GM18870 (cell line): ENCODE measurements around the gene ITM2C.

ENCODE experiments used
- ATAC-seq: cut with Tn5 transposase; IDR thresholded peaks from one replicate; pipeline ENCODE4 v1.9.1; 2021; ENCODE audit warnings: moderate library complexity; ENCODE audit not compliant: unreplicated experiment

Gene ITM2C

GRCh38 chr2:230889911-230890601 is 25.3 kb downstream of the ITM2C start:
- ATAC-seq, result no peak

GRCh38 chr2:230890646-230891045 is 25.9 kb downstream of the ITM2C start:
- no peak for ATAC-seq

DNA sequence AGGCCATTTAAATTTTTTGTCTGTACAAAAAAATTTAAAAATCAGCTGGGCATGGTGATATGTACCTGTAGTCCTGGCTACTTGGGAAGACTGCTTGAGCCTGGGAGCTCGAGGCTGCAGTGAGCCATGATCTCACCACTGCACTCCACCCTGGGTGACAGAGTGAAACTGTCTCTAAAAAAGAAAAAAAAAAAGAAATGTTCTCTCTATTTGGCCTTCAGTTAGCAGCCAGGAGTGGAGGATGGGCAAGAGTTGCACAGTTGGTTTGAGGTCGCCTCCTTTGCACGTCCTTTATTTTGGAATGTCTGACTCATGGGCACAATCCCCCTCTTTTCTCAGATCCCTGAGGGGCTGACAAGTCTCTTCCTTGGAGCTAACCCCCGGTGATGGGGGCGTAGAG is 26.3 kb downstream of the ITM2C start:
- no peak for ATAC-seq

DNA sequence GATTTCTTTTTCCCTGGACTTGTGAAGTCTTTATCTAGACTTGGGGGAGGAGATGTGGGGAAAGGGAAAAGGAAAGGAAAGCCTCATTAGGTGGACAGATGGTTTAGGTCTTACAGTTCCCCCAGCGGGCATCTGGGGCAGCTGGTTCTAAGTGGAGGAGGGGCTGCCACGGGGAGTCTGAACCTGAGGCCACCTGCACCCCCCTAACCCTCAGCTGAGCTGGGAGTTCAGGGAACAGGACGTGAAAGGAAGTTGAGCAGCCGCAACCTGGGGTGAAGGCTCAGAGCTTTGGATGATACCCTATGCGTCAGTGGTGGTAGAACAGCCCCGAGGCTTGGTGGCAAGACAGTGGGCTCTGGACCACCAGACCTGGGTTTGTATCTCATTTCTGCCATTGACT is 26.8 kb downstream of the ITM2C start:
- ATAC-seq, result no peak

GRCh38 chr2:230893338-230893737 is 28.6 kb downstream of the ITM2C start:
- ATAC-seq, result peak; percentile 48

DNA sequence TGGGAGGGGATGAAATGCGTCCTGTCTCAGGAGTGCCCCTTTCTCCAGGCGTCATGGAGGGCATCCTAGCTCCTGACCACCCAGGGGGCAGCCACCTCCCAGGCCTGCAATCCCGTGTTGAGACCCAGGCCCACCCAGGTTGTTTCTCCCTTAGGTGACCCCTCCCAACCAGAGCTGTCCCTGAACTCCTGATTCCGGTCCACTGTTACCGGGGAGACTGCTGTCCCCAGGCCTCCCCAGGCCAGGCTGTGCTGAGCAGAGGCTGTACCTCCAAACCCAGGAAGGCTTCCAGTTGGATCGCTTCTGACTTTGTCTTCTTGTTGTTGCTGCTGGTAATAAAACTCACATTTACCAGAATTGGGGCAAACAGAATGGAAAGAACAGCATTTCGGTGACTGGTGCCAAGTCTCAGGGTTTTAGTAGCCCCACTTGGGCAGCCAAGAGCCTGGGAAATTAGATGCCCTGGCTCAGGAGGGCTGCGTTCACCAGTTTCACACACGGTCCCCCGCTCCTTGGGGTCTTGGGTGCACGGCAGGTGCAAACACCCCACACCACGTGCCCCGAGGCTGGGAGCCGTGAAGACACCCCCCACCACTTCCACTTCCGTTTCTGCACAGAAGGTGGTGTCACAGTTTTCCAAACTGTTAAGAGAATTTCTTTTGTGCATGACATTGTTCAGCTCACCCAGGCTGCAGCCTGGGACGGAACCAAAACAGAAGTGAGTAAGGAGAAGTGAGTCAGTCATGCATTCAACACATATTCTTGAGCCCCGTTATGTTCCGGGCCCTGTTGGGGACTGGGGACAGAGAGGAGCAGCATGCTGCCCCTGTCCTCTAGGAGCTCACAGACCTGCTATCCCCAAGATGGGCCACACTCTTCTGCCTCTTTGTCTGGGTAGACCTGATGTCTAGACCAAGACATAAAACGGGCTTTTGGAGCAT is 29.4 kb downstream of the ITM2C start:
- no peak for ATAC-seq

- no peak for ATAC-seq
Observed at GRCh38 chr2:230895536-230896345, 31.0 kb downstream of the ITM2C start.

DNA sequence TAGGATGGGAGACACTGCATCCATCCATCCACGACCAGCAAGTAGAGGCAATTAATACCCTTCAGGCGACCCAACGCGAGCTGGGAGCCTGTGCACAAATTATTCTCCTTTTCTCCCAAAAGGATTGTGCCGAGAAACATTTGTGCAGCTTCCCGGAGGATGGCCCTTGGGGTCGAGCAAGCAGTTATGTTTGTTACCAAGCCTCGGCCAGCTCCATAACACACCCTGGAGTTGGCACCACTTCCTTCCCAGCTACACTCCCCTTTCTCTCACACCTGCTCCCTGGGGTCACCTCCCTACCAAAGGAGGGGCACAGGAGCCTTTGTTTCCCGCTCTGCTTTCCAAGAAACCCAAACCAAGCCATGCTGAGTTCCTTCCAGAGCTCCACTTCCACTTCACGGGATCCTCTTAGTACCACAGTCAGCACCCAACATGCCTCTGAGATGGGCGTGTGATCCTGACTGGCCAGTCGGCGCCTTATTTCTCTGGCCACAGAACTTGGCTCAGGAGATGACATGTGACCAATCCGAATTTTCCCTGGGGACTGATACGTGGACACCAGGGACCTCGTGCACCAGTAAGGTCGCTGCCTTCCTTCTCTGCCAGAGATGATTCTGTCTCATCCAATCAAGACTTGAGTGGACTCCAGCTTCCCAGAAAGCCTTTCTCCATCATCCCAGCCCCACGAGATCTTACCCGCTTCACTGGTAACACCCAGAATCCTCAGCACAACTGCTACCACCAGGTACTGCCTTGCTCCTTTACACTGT is 31.8 kb downstream of the ITM2C start:
- no peak for ATAC-seq

DNA sequence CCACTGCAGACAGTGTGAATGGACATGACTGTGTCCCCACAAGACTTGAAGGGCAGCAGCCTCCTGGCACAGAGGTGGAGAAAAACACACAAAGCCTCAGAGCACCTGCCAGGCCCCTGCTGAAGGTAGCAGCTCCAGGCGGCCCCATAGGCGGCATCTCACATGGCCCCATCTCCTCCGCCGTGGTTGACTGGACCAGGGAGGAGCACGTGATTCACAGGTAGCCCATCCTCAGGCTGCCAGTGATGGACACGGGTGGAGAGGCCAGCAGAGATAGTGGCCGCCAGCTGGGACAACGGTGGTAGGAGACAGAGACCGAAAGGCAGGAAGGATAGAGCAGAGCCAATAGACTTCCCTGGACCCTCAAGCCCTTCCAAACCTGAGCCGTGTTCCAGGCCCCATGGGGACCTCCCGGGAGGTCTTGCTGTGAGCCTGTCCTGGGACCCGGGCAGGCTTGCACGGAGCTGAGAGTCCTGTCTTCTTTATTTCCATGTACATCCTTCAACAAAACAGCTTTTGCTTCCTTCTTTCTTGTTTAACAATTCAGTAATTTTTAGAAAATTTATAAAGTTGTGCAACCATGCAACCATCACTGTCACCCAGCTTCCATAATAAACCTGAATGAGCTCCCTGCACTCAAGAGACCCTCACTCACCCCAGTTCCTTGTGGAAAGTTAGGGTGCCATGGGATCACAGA is 33.4 kb downstream of the ITM2C start:
- ATAC-seq, result no peak

GRCh38 chr2:230898713-230899091 is 34.0 kb downstream of the ITM2C start:
- no peak for ATAC-seq

GRCh38 chr2:230899287-230899686 is 34.5 kb downstream of the ITM2C start:
- no peak for ATAC-seq

GRCh38 chr2:230899786-230900185 is 35.0 kb downstream of the ITM2C start:
- ATAC-seq, result no peak

- no peak for ATAC-seq
Observed at GRCh38 chr2:230900336-230900995, 35.7 kb downstream of the ITM2C start.

- ATAC-seq, result no peak
Observed at GRCh38 chr2:230901006-230901405, 36.3 kb downstream of the ITM2C start.

GRCh38 chr2:230902180-230902899 is 37.6 kb downstream of the ITM2C start:
- no peak for ATAC-seq

DNA sequence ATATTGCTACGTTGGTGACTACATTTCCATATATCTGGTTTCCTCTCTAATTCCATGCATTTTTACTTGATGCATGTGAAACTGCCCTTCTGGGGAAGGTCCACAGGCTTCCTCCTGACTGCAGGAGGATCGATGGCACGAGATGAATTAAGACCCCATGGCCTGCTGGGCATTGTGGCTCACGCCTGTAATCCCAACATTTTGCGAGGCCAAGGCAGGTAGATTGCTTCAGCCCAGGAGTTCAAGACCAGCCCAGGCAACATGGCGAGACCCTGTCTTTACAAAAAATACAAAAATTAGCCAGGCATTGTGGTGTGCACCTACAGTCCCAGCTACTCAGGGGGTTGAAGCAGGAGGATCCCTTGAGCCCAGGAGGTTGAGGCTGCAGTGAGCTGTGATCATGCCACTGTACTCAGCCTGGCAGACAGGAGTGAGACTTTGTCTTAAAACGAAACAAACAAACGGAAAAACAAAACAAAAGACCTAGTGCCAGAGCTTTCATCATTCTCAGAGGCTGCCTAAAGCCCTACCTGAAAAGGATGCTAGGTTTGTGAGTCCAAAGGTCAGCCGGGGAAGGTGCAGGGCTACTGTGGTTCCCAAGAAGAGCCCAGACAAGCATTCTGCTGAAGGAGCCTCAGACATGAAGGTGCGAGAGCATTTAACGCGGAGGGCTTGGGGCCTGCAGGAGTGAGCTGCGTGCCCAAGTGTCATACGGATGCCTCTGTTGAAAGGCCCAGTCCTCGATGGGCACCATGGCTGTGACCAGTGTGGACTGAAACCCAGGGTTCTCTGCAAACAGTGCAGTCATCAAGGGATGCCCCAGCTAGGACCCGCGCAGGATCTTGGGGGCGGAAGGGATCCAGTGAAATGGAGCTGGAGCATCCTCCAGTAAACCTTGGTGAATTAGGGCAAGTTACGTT is 38.7 kb downstream of the ITM2C start:
- ATAC-seq, result no peak

- ATAC-seq, result no peak
Observed at GRCh38 chr2:230904856-230905447, 40.2 kb downstream of the ITM2C start.
